ENCODE measurements around the gene ANKRD29.

ANKRD29 gene

DNA sequence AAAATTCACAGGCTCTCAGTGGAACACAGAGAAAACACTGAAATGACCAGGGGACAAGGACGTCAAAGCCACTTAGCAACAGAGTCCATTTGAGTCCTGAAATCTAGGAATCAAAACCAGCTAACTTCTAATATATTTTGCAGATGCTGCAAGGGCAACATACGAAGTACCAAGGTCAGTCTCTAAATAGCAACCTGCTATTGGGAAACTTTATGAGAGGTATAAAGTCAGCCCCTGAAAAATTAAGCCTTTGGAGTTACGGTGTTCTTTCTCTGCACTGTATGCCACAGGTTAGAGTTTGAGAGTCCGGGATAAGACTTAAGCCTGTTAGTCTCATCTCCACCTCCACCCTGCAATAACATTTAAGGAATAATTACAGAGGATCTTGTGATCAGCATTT is 89.7 kb downstream of the ANKRD29 start:
- TF ChIP-seq POLR2AphosphoS5 (IDR thresholded peaks at IDR 0.05; ENCODE audit: low read depth, low read length) = no peak
- no peak for TF ChIP-seq FOXP2 (optimal IDR thresholded peaks at IDR 0.05; ENCODE audit: borderline replicate concordance, extremely low read depth, extremely low read length, insufficient read depth)

DNA sequence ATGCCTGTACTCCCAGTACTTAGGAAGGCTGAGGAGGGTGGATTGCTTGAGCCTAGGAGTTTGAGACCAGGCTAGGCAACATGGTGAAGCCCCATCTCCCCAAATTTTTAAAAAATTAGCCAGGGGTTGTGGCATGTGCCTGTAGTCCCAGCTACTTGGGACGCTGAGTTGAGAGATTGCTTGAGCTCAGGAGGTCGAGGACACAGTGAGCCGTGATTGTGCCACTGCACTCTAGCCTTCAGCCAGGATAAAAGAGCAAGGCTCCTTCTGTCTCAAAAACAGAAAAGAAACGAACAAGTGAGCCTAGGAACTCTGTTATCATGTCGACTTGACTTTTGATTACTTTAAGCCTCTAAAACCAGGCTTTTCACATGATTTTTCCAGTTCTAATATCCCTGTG is 90.1 kb downstream of the ANKRD29 start:
- TF ChIP-seq SIN3A (IDR thresholded peaks at IDR 0.05; ENCODE audit: borderline replicate concordance, insufficient read depth, low read length) (no peak), POLR2AphosphoS5 (IDR thresholded peaks at IDR 0.05; ENCODE audit: low read depth, low read length) (no peak), TAF1 (IDR thresholded peaks at IDR 0.05; ENCODE audit: borderline replicate concordance, insufficient read depth, low read length) (no peak), FOXP2 (optimal IDR thresholded peaks at IDR 0.05; ENCODE audit: borderline replicate concordance, extremely low read depth, extremely low read length, insufficient read depth) (no peak)
- TF ChIP-seq, protein P1, sequence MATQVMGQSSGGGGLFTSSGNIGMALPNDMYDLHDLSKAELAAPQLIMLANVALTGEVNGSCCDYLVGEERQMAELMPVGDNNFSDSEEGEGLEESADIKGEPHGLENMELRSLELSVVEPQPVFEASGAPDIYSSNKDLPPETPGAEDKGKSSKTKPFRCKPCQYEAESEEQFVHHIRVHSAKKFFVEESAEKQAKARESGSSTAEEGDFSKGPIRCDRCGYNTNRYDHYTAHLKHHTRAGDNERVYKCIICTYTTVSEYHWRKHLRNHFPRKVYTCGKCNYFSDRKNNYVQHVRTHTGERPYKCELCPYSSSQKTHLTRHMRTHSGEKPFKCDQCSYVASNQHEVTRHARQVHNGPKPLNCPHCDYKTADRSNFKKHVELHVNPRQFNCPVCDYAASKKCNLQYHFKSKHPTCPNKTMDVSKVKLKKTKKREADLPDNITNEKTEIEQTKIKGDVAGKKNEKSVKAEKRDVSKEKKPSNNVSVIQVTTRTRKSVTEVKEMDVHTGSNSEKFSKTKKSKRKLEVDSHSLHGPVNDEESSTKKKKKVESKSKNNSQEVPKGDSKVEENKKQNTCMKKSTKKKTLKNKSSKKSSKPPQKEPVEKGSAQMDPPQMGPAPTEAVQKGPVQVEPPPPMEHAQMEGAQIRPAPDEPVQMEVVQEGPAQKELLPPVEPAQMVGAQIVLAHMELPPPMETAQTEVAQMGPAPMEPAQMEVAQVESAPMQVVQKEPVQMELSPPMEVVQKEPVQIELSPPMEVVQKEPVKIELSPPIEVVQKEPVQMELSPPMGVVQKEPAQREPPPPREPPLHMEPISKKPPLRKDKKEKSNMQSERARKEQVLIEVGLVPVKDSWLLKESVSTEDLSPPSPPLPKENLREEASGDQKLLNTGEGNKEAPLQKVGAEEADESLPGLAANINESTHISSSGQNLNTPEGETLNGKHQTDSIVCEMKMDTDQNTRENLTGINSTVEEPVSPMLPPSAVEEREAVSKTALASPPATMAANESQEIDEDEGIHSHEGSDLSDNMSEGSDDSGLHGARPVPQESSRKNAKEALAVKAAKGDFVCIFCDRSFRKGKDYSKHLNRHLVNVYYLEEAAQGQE (IDR thresholded peaks at IDR 0.05; ENCODE audit: insufficient read depth in 1 of 2, low read depth in 2 of 2, low read length in 2 of 2) = no peak

GRCh38 chr18:23572012-23572411 is 90.7 kb downstream of the ANKRD29 start:
- TF ChIP-seq, protein P1 (IDR thresholded peaks at IDR 0.05; ENCODE audit: insufficient read depth in 1 of 2, low read depth in 2 of 2, low read length in 2 of 2) = no peak
- TF ChIP-seq POLR2AphosphoS5 (IDR thresholded peaks at IDR 0.05; ENCODE audit: low read depth, low read length) (no peak), SIN3A (IDR thresholded peaks at IDR 0.05; ENCODE audit: borderline replicate concordance, insufficient read depth, low read length) (no peak), TAF1 (IDR thresholded peaks at IDR 0.05; ENCODE audit: borderline replicate concordance, insufficient read depth, low read length) (no peak)

DNA sequence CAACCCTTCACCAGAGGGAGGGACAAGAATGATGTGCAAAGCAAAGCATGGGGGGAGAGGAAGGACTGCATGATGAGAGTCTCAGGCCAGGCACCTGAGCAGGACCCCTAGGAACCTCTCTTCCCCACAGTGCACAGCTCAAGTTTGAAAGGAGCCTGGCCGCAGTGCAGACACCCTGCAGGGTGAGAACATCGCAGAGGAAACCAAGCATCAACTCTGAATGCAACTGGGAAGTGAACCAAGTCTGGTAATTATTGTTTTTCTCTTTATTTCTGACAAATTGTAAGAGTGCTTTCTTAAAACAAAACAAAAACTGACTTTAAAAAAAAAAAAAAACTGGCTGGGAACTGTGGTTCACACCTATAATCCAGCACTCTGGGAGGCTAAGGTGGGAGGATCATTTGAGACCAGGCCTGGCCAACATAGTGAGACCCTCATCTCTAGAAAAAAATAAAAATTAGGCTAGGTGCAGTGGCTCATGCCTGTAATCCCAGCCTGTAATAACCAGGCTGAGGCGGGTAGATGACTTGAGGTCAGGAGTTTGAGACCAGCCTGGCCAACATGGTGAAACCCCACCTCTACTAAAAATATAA is 91.7 kb downstream of the ANKRD29 start:
- no peak for TF ChIP-seq POLR2AphosphoS5 (IDR thresholded peaks at IDR 0.05; ENCODE audit: low read depth, low read length)
- TF ChIP-seq TAF1 (IDR thresholded peaks at IDR 0.05; ENCODE audit: borderline replicate concordance, insufficient read depth, low read length) = no peak
- no peak for TF ChIP-seq FOXP2 (optimal IDR thresholded peaks at IDR 0.05; ENCODE audit: borderline replicate concordance, extremely low read depth, extremely low read length, insufficient read depth)
- no peak for TF ChIP-seq SIN3A (IDR thresholded peaks at IDR 0.05; ENCODE audit: borderline replicate concordance, insufficient read depth, low read length)
- TF ChIP-seq, protein P1 (IDR thresholded peaks at IDR 0.05; ENCODE audit: insufficient read depth in 1 of 2, low read depth in 2 of 2, low read length in 2 of 2) = no peak

DNA sequence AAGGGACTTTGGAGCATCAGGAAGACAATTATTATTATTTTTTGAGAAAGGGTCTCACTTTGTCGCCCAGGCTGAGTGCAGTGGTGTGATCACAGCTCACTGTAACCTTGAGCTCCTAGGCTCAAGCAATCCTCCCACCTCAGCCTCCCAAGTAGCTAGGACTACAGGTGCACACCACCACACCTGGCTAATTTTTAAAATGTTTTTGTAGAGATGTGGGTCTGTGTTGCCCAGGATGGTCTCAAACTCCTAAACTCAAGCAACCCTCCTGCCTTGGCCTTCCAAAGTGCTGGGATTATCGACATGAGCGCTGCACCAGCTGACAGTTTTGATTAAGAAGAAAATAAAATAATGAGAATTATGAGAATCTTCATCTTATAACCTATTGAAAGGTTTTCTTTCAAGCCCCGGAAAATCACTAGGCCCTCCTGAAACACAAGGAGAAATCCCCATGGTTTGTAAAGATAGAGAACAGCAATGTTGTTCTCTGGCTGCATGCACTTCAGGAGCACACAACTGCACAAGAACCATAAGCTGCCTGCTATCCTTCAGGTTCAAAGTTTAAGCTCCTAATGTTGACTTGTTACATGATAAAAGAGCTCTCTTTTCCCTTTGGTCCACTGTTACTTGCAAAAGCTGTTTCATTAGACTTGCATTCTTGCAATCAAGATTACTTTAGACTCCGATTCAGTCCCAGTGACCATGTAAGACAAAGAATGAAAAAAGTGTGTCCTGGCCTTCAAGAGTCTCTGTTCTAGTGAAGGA is 93.2 kb downstream of the ANKRD29 start:
- no peak for TF ChIP-seq FOXP2 (optimal IDR thresholded peaks at IDR 0.05; ENCODE audit: borderline replicate concordance, extremely low read depth, extremely low read length, insufficient read depth)
- no peak for TF ChIP-seq POLR2AphosphoS5 (IDR thresholded peaks at IDR 0.05; ENCODE audit: low read depth, low read length)
- TF ChIP-seq, protein P1 (IDR thresholded peaks at IDR 0.05; ENCODE audit: insufficient read depth in 1 of 2, low read depth in 2 of 2, low read length in 2 of 2) = no peak
- no peak for TF ChIP-seq SIN3A (IDR thresholded peaks at IDR 0.05; ENCODE audit: borderline replicate concordance, insufficient read depth, low read length)
- TF ChIP-seq TAF1 (IDR thresholded peaks at IDR 0.05; ENCODE audit: borderline replicate concordance, insufficient read depth, low read length) = no peak
